H1 (cell line): ENCODE data around the gene ZNF586. TPM values are rescaled to one million over a fixed set of nuclear protein-coding genes. Genes with fewer than 3 reads are reported as not detected.
A peak's percentile ranks its signal among the peaks of the same experiment; 100 is the strongest.

Experiments used
- CBX8 ChIP-seq: fragments of 300-800, 300-1000 bp; sonication (generic); IDR thresholded peaks from 2 replicates; pipeline ENCODE4 v1.7.1; 2016; ENCODE audit warnings: low read depth, low read length, borderline replicate concordance
- CHD2 ChIP-seq: IDR thresholded peaks from 2 replicates; pipeline ENCODE4 v1.6.1; 2012; ENCODE audit warnings: low read length, improper control_type of control experiment
- CTCF ChIP-seq, 3 experiments: IDR thresholded peaks; 1 replicate in 2 of 3; 2 replicates in 1 of 3; pipeline versions ENCODE4 v1.5.1 to v1.6.1; 2011; ENCODE audit warnings: low read length in 3 of 3, mild to moderate bottlenecking in 3 of 3, inconsistent platforms in 2 of 3, low read depth in 1 of 3, moderate library complexity in 1 of 3; ENCODE audit not compliant: insufficient read depth in 1 of 3; ENCODE audit errors: control extremely low read depth in 1 of 3
- EGR1 ChIP-seq: IDR thresholded peaks from 2 replicates; pipeline ENCODE4 v1.6.1; 2011; ENCODE audit warnings: low read depth, low read length, borderline replicate concordance
- FOSL1 ChIP-seq: IDR thresholded peaks from 2 replicates; pipeline ENCODE4 v1.6.1; 2011; ENCODE audit warnings: mild to moderate bottlenecking, low read depth, low read length, moderate library complexity; ENCODE audit not compliant: insufficient read depth
- HDAC6 ChIP-seq: IDR thresholded peaks from one replicate; pipeline ENCODE4 v1.7.1; 2012; ENCODE audit warnings: low read depth, mild to moderate bottlenecking, inconsistent platforms, low read length, moderate library complexity
- KDM1A ChIP-seq: fragments of 200-600, 300-600 bp; sonication (generic); IDR thresholded peaks from 2 replicates; pipeline ENCODE4 v1.7.1; 2016; ENCODE audit warnings: mild to moderate bottlenecking, low read length, borderline replicate concordance
- KDM5A ChIP-seq: fragments of 200-600 bp; IDR thresholded peaks from 2 replicates; pipeline ENCODE4 v1.7.1; 2012; ENCODE audit warnings: mild to moderate bottlenecking, low read length, inconsistent platforms, mixed read lengths
- PHF8 ChIP-seq: fragments of 200-600 bp; sonication (generic); conservative IDR thresholded peaks from 2 replicates; pipeline ENCODE4 v1.7.1; 2012; ENCODE audit warnings: low read depth, mild to moderate bottlenecking, inconsistent platforms, low read length, moderate library complexity
- POLR2AphosphoS5 ChIP-seq: IDR thresholded peaks from 2 replicates; pipeline ENCODE4 v1.6.1; 2011; ENCODE audit warnings: low read depth, low read length
- POU5F1 ChIP-seq: IDR thresholded peaks from 2 replicates; pipeline ENCODE4 v1.6.1; 2011; ENCODE audit warnings: low read depth, mild to moderate bottlenecking, low read length, moderate library complexity
- RFX5 ChIP-seq: IDR thresholded peaks from 2 replicates; pipeline ENCODE4 v1.6.1; 2011; ENCODE audit warnings: low read depth, low read length, improper control_type of control experiment, borderline replicate concordance
- RXRA ChIP-seq: IDR thresholded peaks from 2 replicates; pipeline ENCODE4 v1.6.1; 2011; ENCODE audit warnings: low read depth, mild to moderate bottlenecking, low read length, moderate library complexity; ENCODE audit not compliant: insufficient read depth
- SIX5 ChIP-seq: IDR thresholded peaks from 2 replicates; pipeline ENCODE4 v1.6.1; 2011; ENCODE audit warnings: mild to moderate bottlenecking, low read depth, low read length
- SP1 ChIP-seq: IDR thresholded peaks from 2 replicates; pipeline ENCODE4 v1.6.1; 2011; ENCODE audit warnings: low read depth, low read length
- SRF ChIP-seq: IDR thresholded peaks from 2 replicates; pipeline ENCODE4 v1.6.1; 2011; ENCODE audit warnings: mild to moderate bottlenecking, low read depth, low read length, moderate library complexity
- TAF7 ChIP-seq: optimal IDR thresholded peaks from 2 replicates; pipeline ENCODE3; 2011; ENCODE audit warnings: low read depth, mild to moderate bottlenecking, inconsistent platforms, low read length, moderate library complexity, borderline replicate concordance
- TBP ChIP-seq: IDR thresholded peaks from 2 replicates; pipeline ENCODE4 v1.6.1; 2011; ENCODE audit warnings: low read depth, low read length, improper control_type of control experiment
- TEAD4 ChIP-seq: IDR thresholded peaks from 2 replicates; pipeline ENCODE4 v1.6.1; 2012; ENCODE audit warnings: low read depth, low read length, inconsistent platforms, mixed read lengths
- YY1 ChIP-seq: IDR thresholded peaks from 2 replicates; pipeline ENCODE4 v1.6.1; 2011; ENCODE audit warnings: low read depth, mild to moderate bottlenecking, low read length
- ZNF274 ChIP-seq: IDR thresholded peaks from 2 replicates; pipeline ENCODE4 v1.7.0; 2012; ENCODE audit warnings: low read length, borderline replicate concordance; ENCODE audit errors: extremely low read depth
- polyA plus RNA-seq, 7 experiments: library from polyadenylated mRNA; depleted of rRNA in 3 of 7; stranded (reverse) in 5 of 7; unstranded in 2 of 7; fragments of >200 nt in 5 of 7; fragments of 200-250 nt in 2 of 7; gene quantifications; 1 replicate in 5 of 7; 2 replicates in 1 of 7; 4 replicates in 1 of 7; pipeline versions ENCODE4 v1.2.1 to v1.2.3, GENCODE V29; 2011 to 2013; ENCODE audit warnings: missing spikeins in 2 of 7, mixed read lengths in 2 of 7
- total RNA-seq: library from RNA; stranded (reverse); fragmentation: NEBNext Ultra II Directional; extraction: Animal tissue kit (Norgen Biotek cat#: 25700); gene quantifications from 2 replicates; pipeline ENCODE4 v1.2.1, GENCODE V29; 2021
- TF ChIP-seq, protein P1 (sequence below): IDR thresholded peaks from 2 replicates; pipeline ENCODE4 v1.6.1; 2011; ENCODE audit warnings: low read depth, mild to moderate bottlenecking, low read length; ENCODE audit not compliant: insufficient read depth

The ZNF586 gene
- total and polyA plus RNA-seq, 2 of the 8 experiments (the other 6 are each of a cell fraction or from before 2014, with no cell fraction given) = 8.1 to 15.5 TPM

DNA sequence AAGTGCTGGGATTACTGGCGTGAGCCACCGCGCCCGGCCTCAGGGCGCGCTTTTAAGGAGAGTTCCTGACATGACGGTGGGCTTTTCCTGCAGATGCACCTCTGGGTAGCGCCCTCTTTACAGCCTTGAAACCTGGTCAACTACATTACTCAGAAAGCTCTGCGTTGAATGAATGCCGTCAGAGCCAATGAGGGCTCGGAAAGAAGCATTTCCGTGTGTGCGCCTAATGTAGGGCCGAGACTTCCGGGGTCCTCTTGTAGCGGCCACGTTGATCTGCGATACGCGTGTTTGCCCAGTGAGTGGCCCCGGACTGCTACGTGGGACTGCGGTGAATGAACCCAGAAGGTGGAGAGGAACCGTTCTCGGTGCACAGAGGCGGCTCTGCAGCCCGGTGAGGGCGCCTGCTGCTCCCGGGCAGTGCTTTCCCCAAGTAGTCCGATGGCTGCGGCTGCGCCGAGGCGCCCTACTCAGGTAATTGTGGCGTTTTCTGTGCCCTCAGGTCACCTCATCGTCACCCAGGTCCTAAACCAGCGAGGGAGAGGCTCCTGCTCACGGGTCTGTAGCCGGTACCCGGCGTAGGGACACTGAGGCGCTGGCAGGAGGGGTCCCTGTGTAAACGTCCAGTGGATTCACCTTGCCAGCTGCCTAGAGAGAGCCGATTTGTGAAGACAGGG, 50.1 kb downstream of the ZNF586 start (continued):
- TF ChIP-seq POLR2AphosphoS5 = peak; percentile 85
- TF ChIP-seq, protein P1, sequence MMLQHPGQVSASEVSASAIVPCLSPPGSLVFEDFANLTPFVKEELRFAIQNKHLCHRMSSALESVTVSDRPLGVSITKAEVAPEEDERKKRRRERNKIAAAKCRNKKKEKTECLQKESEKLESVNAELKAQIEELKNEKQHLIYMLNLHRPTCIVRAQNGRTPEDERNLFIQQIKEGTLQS = no peak
- TF ChIP-seq RFX5 = no peak
- no peak for TF ChIP-seq CBX8
- peak; percentile 36 for TF ChIP-seq TAF7
- no peak for TF ChIP-seq TEAD4
- TF ChIP-seq YY1 = no peak; the same call in 1 of the 2 replicates
- TF ChIP-seq RXRA = no peak
- peak; percentile 83 for TF ChIP-seq SP1
- TF ChIP-seq POU5F1 = no peak
- TF ChIP-seq EGR1 = no peak
- 0 out of 2 replicates have a peak, but pooled peaks have one; percentile 6 for TF ChIP-seq SIX5
- TF ChIP-seq TBP = peak; percentile 97
- no peak for TF ChIP-seq HDAC6
- no peak for TF ChIP-seq KDM1A
- no peak for TF ChIP-seq ZNF274
- TF ChIP-seq PHF8 = peak; percentile 78
- 0 out of 4 replicates have a peak, but pooled peaks of 1 of the 3 experiments have one; percentile 1 for TF ChIP-seq CTCF (IDR thresholded peaks at IDR 0.05; ENCODE audit: control extremely low read depth in 1 of 3, insufficient read depth in 1 of 3, low read depth in 1 of 3, low read length in 3 of 3)
- no peak for TF ChIP-seq FOSL1
- TF ChIP-seq CHD2 = peak; percentile 71
- no peak for TF ChIP-seq SRF
- TF ChIP-seq KDM5A = peak; percentile 50; the same call in 1 of the 2 replicates
